HepG2 (cell line): ENCODE data around the gene CDSN. TPM values are rescaled to one million over a fixed set of nuclear protein-coding genes. Genes with fewer than 3 reads are reported as not detected.

Source experiments
- ATAC-seq: fragments of 200-7000 bp; cut with Tn5 transposase; 3 replicates; pipeline ENCODE4 v1.9.1; 2020; ENCODE audit warnings: mild to moderate bottlenecking, moderate library complexity
- BruUV-seq: library from RNA; stranded (reverse); fragments of 400-500 nt; replicated peaks from 2 replicates; lab custom pipeline; 2021; lab: Mats Ljungman, UMichigan
- CTCF ChIA-PET: fragments of 300-600 bp; formaldehyde crosslinking; extraction: SDS; loops from one replicate; lab custom pipeline; 2021; ENCODE audit warnings: low total read pairs, inconsistent platforms, low intra/inter-chr PET ratio; lab: Yijun Ruan, JAX
- POLR2A ChIA-PET: fragments of 350-600 bp; sonication (Branson Sonifier 250); formaldehyde crosslinking; loops from one replicate; lab custom pipeline; 2020; ENCODE audit warnings: antibody characterized with exemption, inconsistent platforms; lab: Yijun Ruan, JAX
- DNase-seq: peaks from one replicate; pipeline ENCODE4 v3.0.0-alpha.2; 2015; ENCODE audit warnings: low spot score
- FAIRE-seq: peaks from 3 replicates; lab custom pipeline; 2011; peaks lifted over from hg19 to GRCh38; lab: Jason Lieb, UNC
- H2AFZ ChIP-seq: one replicate; pipeline ENCODE4 v1.6.1; 2011; ENCODE audit warnings: low read length, inconsistent platforms
- H3K27ac ChIP-seq: fragments of 300-600 bp; 3 replicates; pipeline ENCODE4 v1.8.0; 2011; ENCODE audit warnings: mixed run types, mild to moderate bottlenecking, mixed read lengths, low read length, inconsistent platforms; ENCODE audit not compliant: insufficient read depth; ENCODE audit errors: extremely low read length
- H3K27me3 ChIP-seq, 2 experiments: fragments of 200-600 bp in 1 of 2; 2 replicates in 1 of 2; 3 replicates in 1 of 2; pipeline versions ENCODE4 v1.6.0 to v1.8.0; 2011; ENCODE audit warnings: low read length in 2 of 2, mild to moderate bottlenecking in 2 of 2, moderate library complexity in 2 of 2, inconsistent platforms in 1 of 2; ENCODE audit not compliant: insufficient read depth in 2 of 2, control insufficient read depth in 1 of 2
- H3K36me3 ChIP-seq, 2 experiments: fragments of 200-600 bp in 1 of 2; replicated peaks in 1 of 2; 2 replicates in 1 of 2; 3 replicates in 1 of 2; pipeline versions ENCODE4 v1.5.1 to v1.8.0; 2011; ENCODE audit warnings: low read length in 2 of 2, inconsistent platforms in 1 of 2; ENCODE audit not compliant: insufficient read depth in 2 of 2, control insufficient read depth in 1 of 2
- H3K4me1 ChIP-seq: 2 replicates; pipeline ENCODE4 v1.5.1; 2012; ENCODE audit warnings: low read length, inconsistent platforms; ENCODE audit not compliant: insufficient read depth
- H3K4me2 ChIP-seq: 2 replicates; pipeline ENCODE4 v1.6.0; 2011; ENCODE audit warnings: low read depth, low read length, inconsistent platforms
- H3K4me3 ChIP-seq, 3 experiments: fragments of 200-600 bp in 1 of 3; sonication (generic), shearing (Covaris generic) in 1 of 3; replicated peaks in 1 of 3; 2 replicates each; pipeline ENCODE4 v1.5.1; 2011 to 2016; ENCODE audit warnings: low read length in 3 of 3, inconsistent platforms in 2 of 3, low read depth in 2 of 3, mild to moderate bottlenecking in 2 of 3, control low read depth in 1 of 3, mixed read lengths in 1 of 3; ENCODE audit not compliant: insufficient read depth in 1 of 3
- H3K79me2 ChIP-seq: one replicate; pipeline ENCODE4 v1.6.1; 2011; ENCODE audit warnings: low read length, inconsistent platforms; ENCODE audit not compliant: insufficient read depth
- H3K9ac ChIP-seq: 2 replicates; pipeline ENCODE4 v1.6.0; 2011; ENCODE audit warnings: mild to moderate bottlenecking, low read depth, low read length, inconsistent platforms; ENCODE audit not compliant: insufficient read depth
- H3K9me3 ChIP-seq: 2 replicates; pipeline ENCODE4 v1.5.1; 2012; ENCODE audit warnings: mild to moderate bottlenecking, low read length
- H4K20me1 ChIP-seq: 2 replicates; pipeline ENCODE4 v1.6.0; 2011; ENCODE audit warnings: inconsistent platforms, mild to moderate bottlenecking, low read length, moderate library complexity; ENCODE audit not compliant: insufficient read depth
- AGO1 ChIP-seq: fragments of 200-400 bp; formaldehyde crosslinking; IDR thresholded peaks from 2 replicates; pipeline ENCODE4 v1.6.1; 2017; ENCODE audit warnings: mild to moderate bottlenecking, low read depth, low read length, moderate library complexity; ENCODE audit not compliant: poor library complexity, severe bottlenecking
- AHR ChIP-seq: IDR thresholded peaks from 2 replicates; pipeline ENCODE4 v1.6.1; 2018; ENCODE audit warnings: missing genetic modification reagents, missing compliant biosample characterization
- ELF3 ChIP-seq: IDR thresholded peaks from 2 replicates; pipeline ENCODE4 v1.6.1; 2016; ENCODE audit warnings: missing genetic modification reagents, missing compliant biosample characterization
- HMGA1 ChIP-seq: sonication (generic); formaldehyde crosslinking; conservative IDR thresholded peaks from 2 replicates; pipeline ENCODE4 v1.4.0; 2020; ENCODE audit warnings: missing genetic modification reagents
- LBX2 ChIP-seq: sonication (generic); formaldehyde crosslinking; IDR thresholded peaks from 2 replicates; pipeline ENCODE4 v1.5.0; 2020; ENCODE audit warnings: missing genetic modification reagents, mild to moderate bottlenecking, borderline replicate concordance
- PHF20 ChIP-seq: sonication (generic); formaldehyde crosslinking; IDR thresholded peaks from 2 replicates; pipeline ENCODE4 v1.5.0; 2020; ENCODE audit warnings: mild to moderate bottlenecking, missing genetic modification reagents
- RAD21 ChIP-seq: fragments of 450-650 bp; formaldehyde crosslinking; IDR thresholded peaks from 2 replicates; pipeline ENCODE4 v1.5.0; 2020; ENCODE audit warnings: mild to moderate bottlenecking
- RBM22 ChIP-seq: fragments of 200-400 bp; formaldehyde crosslinking; optimal IDR thresholded peaks from 2 replicates; pipeline ENCODE3; 2017; ENCODE audit warnings: mild to moderate bottlenecking, low read length, moderate library complexity
- SMC3 ChIP-seq: IDR thresholded peaks from 2 replicates; pipeline ENCODE4 v1.6.1; 2011; ENCODE audit warnings: low read length, improper control_type of control experiment
- SPEN ChIP-seq: sonication (generic); formaldehyde crosslinking; IDR thresholded peaks from 2 replicates; pipeline ENCODE4 v1.5.1; 2020; ENCODE audit warnings: low read depth, mild to moderate bottlenecking, missing genetic modification reagents
- XBP1 ChIP-seq: sonication (generic); formaldehyde crosslinking; IDR thresholded peaks from 2 replicates; pipeline ENCODE4 v1.5.0; 2020; ENCODE audit warnings: missing genetic modification reagents
- ZNF883 ChIP-seq: sonication (generic); formaldehyde crosslinking; IDR thresholded peaks from 2 replicates; pipeline ENCODE4 v1.5.1; 2020; ENCODE audit warnings: mild to moderate bottlenecking, missing genetic modification reagents; ENCODE audit errors: not compliant biosample characterization
- WGBS: methylation state at CpG from one replicate; pipeline ENCODE4 v1.1.6; 2017; ENCODE audit warnings: low lambda C conversion rate; 5-methylcytosine and 5-hydroxymethylcytosine counted together
- in situ Hi-C: cut with HindIII; loops from 2 replicates; pipeline ENCODE4 v1.10.0; 2017; ENCODE audit warnings: low pct_unique_long_range_greater_than_20kb; ENCODE audit not compliant: extremely low pct_ligation_motif_present
- intact Hi-C: fragments of 100-400 bp; cut with micrococcal nuclease; formaldehyde crosslinking; loops from one replicate; pipeline ENCODE4 v1.10.0; 2022; ENCODE audit not compliant: unreplicated experiment
- polyA plus RNA-seq, 8 experiments: library from polyadenylated mRNA; depleted of rRNA in 3 of 8; stranded (reverse) in 7 of 8; unstranded in 1 of 8; fragments of >200 nt; fragmentation: Illumina TruSeq in 4 of 8; extraction: Trizol in 4 of 8; gene quantifications; 2 replicates each; pipeline versions ENCODE4 v1.2.1 to v1.2.3, GENCODE V29; 2011 to 2016; ENCODE audit warnings: low read depth in 4 of 8, missing spikeins in 1 of 8, mixed read lengths in 1 of 8; ENCODE audit not compliant: insufficient read depth in 1 of 8
- total RNA-seq, 5 experiments: library from RNA; depleted of rRNA; stranded (reverse); fragments of >200 nt; fragmentation: Illumina TruSeq; extraction: Trizol; gene quantifications; 2 replicates each; pipeline ENCODE4 v1.2.3, GENCODE V29; 2016; ENCODE audit warnings: low read depth in 1 of 5
- TF ChIP-seq, protein P1 (sequence below): IDR thresholded peaks from 2 replicates; pipeline ENCODE4 v1.6.1; 2016; ENCODE audit warnings: low read depth, control low read depth
- TF ChIP-seq, protein P2 (sequence below): sonication (generic); formaldehyde crosslinking; IDR thresholded peaks from 2 replicates; pipeline ENCODE4 v1.5.0; 2020; ENCODE audit warnings: mild to moderate bottlenecking, missing genetic modification reagents, moderate library complexity
- TF ChIP-seq, protein P3 (sequence below): sonication (generic); formaldehyde crosslinking; IDR thresholded peaks from 2 replicates; pipeline ENCODE4 v1.5.1; 2020; ENCODE audit warnings: mild to moderate bottlenecking, missing genetic modification reagents, moderate library complexity

The CDSN gene
- total and polyA plus RNA-seq, 2 of the 13 experiments (the other 11 are each of a cell fraction or from before 2014, with no cell fraction given) = not detected

- Histone ChIP-seq H3K9ac (no peak overlapping the region), H3K4me3 (no peak overlapping the region), H3K4me2 (0 out of 2 replicates have a peak overlapping the region, but pooled peaks have one; percentile 21), H3K27ac (no peak overlapping the region), H4K20me1 (no peaks in the 10 kb centered on the region), H3K4me1 (peaks cover 6% of the 10 kb centered on the region; the same call in 1 of the 2 replicates), H3K9me3 (no peaks in the 10 kb centered on the region), H3K27me3 (peaks cover 1 to 7% of the 10 kb centered on the region in 2 experiments; a peak in 3 of 5 replicates), H3K79me2 (no peaks in the 10 kb centered on the region), H2AFZ (no peak overlapping the region), H3K36me3 (no peaks in the 10 kb centered on the region)
- CTCF ChIA-PET = interaction anchor here (1.2 to 1.4 kb wide), 2 partner anchors 8 to 165 kb away, joined by 3 to 9 read pairs; partner anchors contain the start of gene VARS2
- in situ Hi-C loops (loop anchor here (5.0 to 25.0 kb wide), 3 partner anchors 162 to 617 kb away; partner anchors contain the start of genes NRM and PPP1R18), intact Hi-C loops (loop anchor here (2.0 kb wide), 1 partner anchor 165 kb away; the partner anchor contains the start of gene VARS2)
- WGBS = 16% methylated on average over 19 of the region's 22 CpGs
- DNase-seq (peak; percentile 64), FAIRE-seq (peak; percentile 64), ATAC-seq (peak; percentile 88)
- no TSS peak for BruUV-seq
- POLR2A ChIA-PET = interaction anchor here (0.5 to 1.6 kb wide), 3 partner anchors 166 to 255 kb away, joined by 3 to 5 read pairs (median 4); partner anchors contain the start of gene VARS2
- TF ChIP-seq XBP1 (0 out of 2 replicates have a peak, but pooled peaks have one; percentile 38), RAD21 (CRISPR knock-in tag) (peak; percentile 48; the same call in 1 of the 2 replicates), RBM22 (no peak), AHR (CRISPR knock-in tag) (0 out of 2 replicates have a peak, but pooled peaks have one; percentile 31), HMGA1 (CRISPR knock-in tag) (no peak), ZNF883 (CRISPR knock-in tag) (peak; percentile 38), LBX2 (CRISPR knock-in tag) (no peak), SMC3 (peak; percentile 81), SPEN (0 out of 2 replicates have a peak, but pooled peaks have one; percentile 19), AGO1 (no peak), PHF20 (CRISPR knock-in tag) (no peak), ELF3 (CRISPR knock-in tag) (0 out of 2 replicates have a peak, but pooled peaks have one; percentile 23)
- TF ChIP-seq, protein P1, sequence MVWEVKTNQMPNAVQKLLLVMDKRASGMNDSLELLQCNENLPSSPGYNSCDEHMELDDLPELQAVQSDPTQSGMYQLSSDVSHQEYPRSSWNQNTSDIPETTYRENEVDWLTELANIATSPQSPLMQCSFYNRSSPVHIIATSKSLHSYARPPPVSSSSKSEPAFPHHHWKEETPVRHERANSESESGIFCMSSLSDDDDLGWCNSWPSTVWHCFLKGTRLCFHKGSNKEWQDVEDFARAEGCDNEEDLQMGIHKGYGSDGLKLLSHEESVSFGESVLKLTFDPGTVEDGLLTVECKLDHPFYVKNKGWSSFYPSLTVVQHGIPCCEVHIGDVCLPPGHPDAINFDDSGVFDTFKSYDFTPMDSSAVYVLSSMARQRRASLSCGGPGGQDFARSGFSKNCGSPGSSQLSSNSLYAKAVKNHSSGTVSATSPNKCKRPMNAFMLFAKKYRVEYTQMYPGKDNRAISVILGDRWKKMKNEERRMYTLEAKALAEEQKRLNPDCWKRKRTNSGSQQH = 0 out of 2 replicates have a peak, but pooled peaks have one; percentile 26
- TF ChIP-seq, protein P2, sequence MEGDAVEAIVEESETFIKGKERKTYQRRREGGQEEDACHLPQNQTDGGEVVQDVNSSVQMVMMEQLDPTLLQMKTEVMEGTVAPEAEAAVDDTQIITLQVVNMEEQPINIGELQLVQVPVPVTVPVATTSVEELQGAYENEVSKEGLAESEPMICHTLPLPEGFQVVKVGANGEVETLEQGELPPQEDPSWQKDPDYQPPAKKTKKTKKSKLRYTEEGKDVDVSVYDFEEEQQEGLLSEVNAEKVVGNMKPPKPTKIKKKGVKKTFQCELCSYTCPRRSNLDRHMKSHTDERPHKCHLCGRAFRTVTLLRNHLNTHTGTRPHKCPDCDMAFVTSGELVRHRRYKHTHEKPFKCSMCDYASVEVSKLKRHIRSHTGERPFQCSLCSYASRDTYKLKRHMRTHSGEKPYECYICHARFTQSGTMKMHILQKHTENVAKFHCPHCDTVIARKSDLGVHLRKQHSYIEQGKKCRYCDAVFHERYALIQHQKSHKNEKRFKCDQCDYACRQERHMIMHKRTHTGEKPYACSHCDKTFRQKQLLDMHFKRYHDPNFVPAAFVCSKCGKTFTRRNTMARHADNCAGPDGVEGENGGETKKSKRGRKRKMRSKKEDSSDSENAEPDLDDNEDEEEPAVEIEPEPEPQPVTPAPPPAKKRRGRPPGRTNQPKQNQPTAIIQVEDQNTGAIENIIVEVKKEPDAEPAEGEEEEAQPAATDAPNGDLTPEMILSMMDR (CRISPR knock-in tag) = peak; percentile 81
- TF ChIP-seq, protein P3, sequence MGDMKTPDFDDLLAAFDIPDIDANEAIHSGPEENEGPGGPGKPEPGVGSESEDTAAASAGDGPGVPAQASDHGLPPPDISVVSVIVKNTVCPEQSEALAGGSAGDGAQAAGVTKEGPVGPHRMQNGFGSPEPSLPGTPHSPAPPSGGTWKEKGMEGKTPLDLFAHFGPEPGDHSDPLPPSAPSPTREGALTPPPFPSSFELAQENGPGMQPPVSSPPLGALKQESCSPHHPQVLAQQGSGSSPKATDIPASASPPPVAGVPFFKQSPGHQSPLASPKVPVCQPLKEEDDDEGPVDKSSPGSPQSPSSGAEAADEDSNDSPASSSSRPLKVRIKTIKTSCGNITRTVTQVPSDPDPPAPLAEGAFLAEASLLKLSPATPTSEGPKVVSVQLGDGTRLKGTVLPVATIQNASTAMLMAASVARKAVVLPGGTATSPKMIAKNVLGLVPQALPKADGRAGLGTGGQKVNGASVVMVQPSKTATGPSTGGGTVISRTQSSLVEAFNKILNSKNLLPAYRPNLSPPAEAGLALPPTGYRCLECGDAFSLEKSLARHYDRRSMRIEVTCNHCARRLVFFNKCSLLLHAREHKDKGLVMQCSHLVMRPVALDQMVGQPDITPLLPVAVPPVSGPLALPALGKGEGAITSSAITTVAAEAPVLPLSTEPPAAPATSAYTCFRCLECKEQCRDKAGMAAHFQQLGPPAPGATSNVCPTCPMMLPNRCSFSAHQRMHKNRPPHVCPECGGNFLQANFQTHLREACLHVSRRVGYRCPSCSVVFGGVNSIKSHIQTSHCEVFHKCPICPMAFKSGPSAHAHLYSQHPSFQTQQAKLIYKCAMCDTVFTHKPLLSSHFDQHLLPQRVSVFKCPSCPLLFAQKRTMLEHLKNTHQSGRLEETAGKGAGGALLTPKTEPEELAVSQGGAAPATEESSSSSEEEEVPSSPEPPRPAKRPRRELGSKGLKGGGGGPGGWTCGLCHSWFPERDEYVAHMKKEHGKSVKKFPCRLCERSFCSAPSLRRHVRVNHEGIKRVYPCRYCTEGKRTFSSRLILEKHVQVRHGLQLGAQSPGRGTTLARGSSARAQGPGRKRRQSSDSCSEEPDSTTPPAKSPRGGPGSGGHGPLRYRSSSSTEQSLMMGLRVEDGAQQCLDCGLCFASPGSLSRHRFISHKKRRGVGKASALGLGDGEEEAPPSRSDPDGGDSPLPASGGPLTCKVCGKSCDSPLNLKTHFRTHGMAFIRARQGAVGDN (CRISPR knock-in tag) = peak; percentile 42; the same call in 1 of the 2 replicates
Observed at GRCh38 chr6:31079656-31080261, 40.5 kb downstream of the CDSN start.
